NOMO-1 (cell line): ENCODE measurements around the gene HPD.
A peak's percentile ranks its signal among the peaks of the same experiment; 100 is the strongest.

Experiments
- DNase-seq, 2 experiments: peaks; one replicate each; lab custom pipeline; 2025; ENCODE audit not compliant: unreplicated experiment in 2 of 2; lab: John Stamatoyannopoulos, UW

HPD gene

GRCh38 chr12:121812320-121812871, 46.3 kb downstream of the HPD start:
- DNase-seq: peak; percentile 69 to 82

- DNase-seq: peak; percentile 56 to 72
Observed at GRCh38 chr12:121811434-121812319, 47.0 kb downstream of the HPD start.

- peak in 1 of 2 experiments; percentile 32 for DNase-seq
Observed at GRCh38 chr12:121810833-121811433, 47.7 kb downstream of the HPD start.

GRCh38 chr12:121810234-121810817, 48.3 kb downstream of the HPD start:
- DNase-seq: no peak

GRCh38 chr12:121809712-121810116, 48.9 kb downstream of the HPD start:
- no peak for DNase-seq

DNA sequence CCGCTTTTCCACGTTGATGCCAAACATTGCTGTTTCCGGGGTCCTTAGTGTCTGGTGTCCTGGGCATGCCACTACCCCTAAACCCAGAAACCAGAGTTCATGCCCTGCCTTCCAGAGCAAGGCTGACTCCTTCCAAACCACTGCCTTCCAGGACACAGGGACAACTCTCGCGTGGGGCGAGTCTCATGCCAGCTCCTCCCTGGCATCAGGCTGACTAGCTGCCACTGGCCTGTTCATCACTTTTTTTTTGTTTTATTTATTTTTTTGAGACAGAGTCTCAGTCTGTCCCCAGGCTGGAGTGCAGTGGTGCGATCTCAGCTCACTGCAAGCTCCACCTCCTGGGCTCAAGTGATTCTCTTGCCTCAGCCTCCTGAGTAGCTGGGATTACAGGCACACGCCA, 50.0 kb downstream of the HPD start:
- no peak for DNase-seq

DNA sequence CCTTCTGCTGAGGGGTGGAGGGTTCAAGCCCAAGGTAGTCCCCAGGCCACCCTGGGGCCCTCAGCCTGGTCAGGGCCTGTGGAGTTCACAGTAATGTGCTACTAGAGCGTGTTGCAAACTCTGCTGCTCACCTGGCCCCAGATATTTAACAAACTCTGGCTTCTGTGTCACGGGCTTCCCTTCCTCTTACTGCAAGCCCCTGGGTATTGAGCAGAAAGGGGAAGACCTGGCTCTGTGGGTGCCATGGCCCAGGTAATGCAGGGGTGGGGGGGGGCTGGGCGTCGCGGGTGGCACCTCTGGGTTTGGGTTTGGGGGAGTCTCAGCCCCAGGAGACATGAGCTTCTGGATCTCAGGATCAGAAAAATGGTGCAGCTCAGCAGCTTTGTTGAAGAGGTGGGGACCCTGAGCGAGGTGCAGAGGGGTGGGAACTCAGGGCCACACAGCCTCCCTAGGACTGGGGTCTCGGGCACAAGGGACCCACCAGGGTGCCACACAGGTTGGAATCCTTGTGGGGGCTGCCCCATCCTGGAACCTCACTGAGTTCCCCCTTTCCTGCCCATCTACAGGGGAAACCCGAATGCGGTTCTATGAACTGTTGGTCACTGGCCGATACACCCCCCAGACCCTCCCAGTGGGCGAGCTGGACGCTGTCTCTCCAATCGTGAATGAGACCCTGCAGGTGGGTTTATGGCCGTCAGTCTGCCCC, 50.9 kb downstream of the HPD start:
- no peak for DNase-seq

DNA sequence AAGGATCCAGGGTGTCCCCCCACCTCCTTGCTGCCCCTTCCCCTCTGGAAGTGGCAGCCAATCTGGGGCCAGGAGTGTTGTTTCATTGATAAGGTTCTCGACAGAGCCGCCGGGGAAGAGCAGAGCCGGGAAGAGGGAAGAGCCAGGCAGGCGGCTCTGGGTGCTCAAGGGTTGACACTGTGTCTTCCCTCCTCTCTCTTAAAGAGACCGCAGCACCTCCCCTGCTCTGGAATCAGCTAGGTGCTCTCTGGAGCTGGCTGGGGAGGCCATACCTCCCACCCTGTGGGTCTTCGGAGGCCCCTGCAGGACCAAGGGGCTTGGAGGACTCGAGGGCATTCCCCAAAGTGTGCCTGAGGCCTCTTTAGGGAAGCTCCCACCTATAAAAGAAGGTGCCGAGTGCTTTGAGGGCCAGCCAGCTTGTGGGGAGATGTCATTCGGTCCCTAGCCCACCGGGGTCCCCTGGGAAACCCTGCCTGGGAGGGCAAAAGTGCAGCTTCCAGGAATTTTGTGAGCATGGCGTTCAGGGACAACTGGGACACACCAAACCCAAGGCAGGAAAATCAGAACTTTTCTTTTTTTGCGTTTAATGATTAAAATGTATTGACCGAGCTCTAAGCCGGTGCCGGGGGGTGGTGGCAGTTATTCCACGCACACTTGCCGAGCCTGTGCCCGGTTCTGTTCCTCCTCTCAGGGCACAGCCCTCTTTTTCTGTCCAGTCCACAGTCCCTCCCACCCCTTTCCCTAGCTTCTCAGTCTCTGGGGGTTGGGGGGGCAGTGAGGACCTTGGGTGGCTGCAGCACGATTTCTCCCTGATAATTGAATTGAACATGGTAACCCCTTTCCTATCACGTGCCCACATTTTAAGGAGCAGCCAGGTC, 51.9 kb downstream of the HPD start:
- DNase-seq: no peak

DNA sequence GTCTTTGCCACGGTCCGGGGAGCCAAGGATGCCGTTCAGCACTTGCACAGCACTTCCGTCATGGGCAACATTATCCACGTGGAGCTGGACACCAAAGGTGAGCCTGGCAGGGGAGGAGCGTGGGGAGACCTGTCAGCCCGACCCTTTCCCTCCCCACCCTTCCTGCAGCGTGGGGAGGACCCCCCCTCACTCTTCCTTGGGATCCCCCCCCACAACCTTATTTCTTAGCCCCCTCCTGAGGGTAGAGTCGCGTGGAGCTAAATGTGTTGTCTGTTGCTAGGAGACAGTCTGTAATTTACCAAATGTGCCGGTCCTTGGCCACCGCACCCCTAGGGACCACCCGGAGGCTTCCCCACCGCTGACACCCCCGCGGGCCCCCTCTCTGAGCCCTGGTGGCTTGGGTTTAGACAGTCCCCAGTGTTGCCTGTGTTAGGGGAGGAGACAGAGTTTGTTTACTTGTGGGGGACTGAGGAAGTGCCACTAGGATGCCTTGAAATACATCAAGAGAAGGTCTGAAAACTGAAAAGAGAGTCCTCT, 52.6 kb downstream of the HPD start:
- no peak for DNase-seq

- DNase-seq: peak in 1 of 2 experiments; percentile 7
Observed at GRCh38 chr12:121805171-121806008, 53.3 kb downstream of the HPD start.

- peak; percentile 41 to 42 for DNase-seq
Observed at GRCh38 chr12:121804417-121805111, 54.1 kb downstream of the HPD start.

- DNase-seq: peak; percentile 47 to 81
Observed at GRCh38 chr12:121803861-121804416, 54.7 kb downstream of the HPD start, which contains the start of gene SETD1B. Gene SETD1B (plus strand): TSS chr12:121804009. CDS start chr12:121804738, 729 bp downstream.

DNA sequence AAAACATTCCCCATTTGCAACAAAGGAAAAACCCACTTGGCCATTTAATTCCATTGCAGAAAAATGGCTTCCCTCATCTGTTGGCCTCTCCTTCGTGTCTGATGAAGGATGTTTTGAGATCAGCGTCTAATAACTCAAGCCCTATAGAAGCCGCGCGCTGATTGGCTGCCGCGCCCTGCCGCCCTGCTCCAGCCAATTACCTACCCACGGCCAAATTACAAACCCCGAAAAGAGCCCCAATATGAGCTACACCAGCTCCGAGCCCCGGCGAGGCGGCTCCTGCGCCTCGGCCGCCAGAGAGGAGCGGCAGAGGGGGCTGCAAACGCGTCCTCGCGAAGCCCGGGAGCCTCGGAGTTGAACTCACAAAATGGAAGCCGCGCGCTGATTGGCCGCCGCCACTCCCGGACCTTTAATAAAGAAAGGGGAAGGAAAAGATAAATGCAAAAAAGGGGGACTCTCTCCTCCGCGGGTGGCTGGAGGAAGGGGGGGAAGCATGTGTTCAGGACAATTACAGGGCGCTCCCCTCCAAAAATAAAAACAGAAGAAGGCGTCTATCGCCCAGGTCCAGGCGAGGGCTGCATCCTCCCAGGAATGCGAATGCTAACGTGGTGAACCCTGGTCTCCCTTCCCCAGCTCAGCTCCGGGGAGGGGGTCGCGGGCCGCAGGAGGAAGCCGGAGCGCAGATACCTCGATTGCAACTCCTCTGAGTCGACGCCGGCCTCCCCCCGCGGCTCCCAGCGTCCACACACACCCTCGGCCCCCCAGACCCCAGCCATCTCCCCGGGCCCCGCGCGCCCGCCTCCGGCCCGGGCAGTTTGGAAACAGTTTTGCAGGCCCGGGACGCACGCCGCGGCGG, 55.6 kb downstream of the HPD start:
- DNase-seq: peak; percentile 94 to 95

GRCh38 chr12:121802485-121802842, 56.2 kb downstream of the HPD start:
- DNase-seq: no peak

GRCh38 chr12:121801595-121802484, 56.8 kb downstream of the HPD start:
- peak; percentile 25 to 32 for DNase-seq
